Urinary bladder (tissue), 4 donors: ENCODE data around the gene ANO8. TPM values are rescaled to one million over a fixed set of nuclear protein-coding genes. Genes with fewer than 3 reads are reported as not detected.
"Not testable (repeated sequence)": the region's sequence is repeated elsewhere in the genome, so short reads cannot be mapped to it uniquely, and the experiment has no call there.

Source experiments
- DNase-seq: peaks from one replicate; pipeline ENCODE4 v3.0.0-alpha.2; 2015; ENCODE audit errors: extremely low spot score
- H3K27ac ChIP-seq: one replicate; pipeline ENCODE4 v1.5.1; 2013; ENCODE audit warnings: low read depth, mild to moderate bottlenecking, moderate library complexity
- H3K36me3 ChIP-seq: one replicate; pipeline ENCODE4 v1.6.1; 2013; ENCODE audit warnings: mild to moderate bottlenecking, moderate library complexity; ENCODE audit not compliant: insufficient read depth
- H3K4me1 ChIP-seq: one replicate; pipeline ENCODE4 v1.6.1; 2013; ENCODE audit warnings: mild to moderate bottlenecking, moderate library complexity; ENCODE audit not compliant: insufficient read depth
- H3K4me3 ChIP-seq: one replicate; pipeline ENCODE4 v1.5.1; 2013; ENCODE audit warnings: low read depth, low read length
- WGBS: extraction: QIAGEN DNeasy Blood & Tissue Kit; methylation state at CpG from one replicate; pipeline ENCODE4 v1.1.7; 2013; 5-methylcytosine and 5-hydroxymethylcytosine counted together
- polyA plus RNA-seq: library from polyadenylated mRNA; stranded (reverse); fragments of 200-250 nt; gene quantifications from one replicate; pipeline ENCODE4 v1.2.3, GENCODE V29; 2013
- total RNA-seq: library from RNA; depleted of rRNA; stranded (reverse); fragments of >200 nt; gene quantifications from one replicate; pipeline ENCODE4 v1.2.3, GENCODE V29; 2014
- donor health status: healthy with polysubstance abuse.
- donor health status: healthy.

Gene ANO8
- total and polyA plus RNA-seq, 2 donors, result 4.1 to 5.8 TPM

GRCh38 chr19:17289489-17289888 is 45.2 kb downstream of the ANO8 start:
- Histone ChIP-seq H3K27ac (no peak overlapping the region), H3K4me3 (no peak overlapping the region), H3K4me1 (no peaks in the 10 kb centered on the region), H3K36me3 (no peaks in the 10 kb centered on the region)
- WGBS, result 12% methylated on average over 22 of the region's 22 CpGs
- DNase-seq, result no peak

GRCh38 chr19:17286752-17287151 is 47.9 kb downstream of the ANO8 start:
- Histone ChIP-seq H3K36me3 (no peaks in the 10 kb centered on the region), H3K4me3 (no peak overlapping the region), H3K4me1 (no peaks in the 10 kb centered on the region), H3K27ac (no peak overlapping the region)
- 89% methylated on average over 9 of the region's 9 CpGs for WGBS
- DNase-seq, result no peak

DNA sequence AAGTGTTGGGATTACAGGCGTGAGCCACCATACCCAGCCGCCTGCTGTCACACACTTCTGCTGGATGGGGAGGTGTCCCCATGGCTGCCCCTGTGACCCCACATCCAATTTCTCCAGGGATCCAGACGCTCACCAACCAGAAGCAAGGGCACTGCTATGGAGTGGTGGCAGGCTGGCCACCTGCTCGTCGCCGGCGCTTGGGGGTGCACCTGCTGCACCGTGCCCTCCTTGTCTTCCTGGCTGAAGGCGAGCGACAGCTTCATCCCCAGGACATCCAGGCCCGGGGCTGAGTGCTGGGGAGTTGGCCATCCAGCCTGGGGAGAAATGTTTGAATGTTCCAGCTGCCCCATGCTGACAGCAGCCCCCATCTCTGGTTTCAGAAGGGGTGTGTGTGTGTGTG is 48.4 kb downstream of the ANO8 start:
- 94% methylated on average over 11 of the region's 11 CpGs for WGBS
- Histone ChIP-seq H3K36me3 (no peaks in the 10 kb centered on the region), H3K4me1 (no peaks in the 10 kb centered on the region), H3K27ac (no peak overlapping the region), H3K4me3 (no peak overlapping the region)
- no peak for DNase-seq

- no peaks in the 10 kb centered on the region for H3K36me3 ChIP-seq
- no peak for DNase-seq
- H3K4me3 ChIP-seq, result no peak overlapping the region
- no peaks in the 10 kb centered on the region for H3K4me1 ChIP-seq
- 92% methylated on average over 18 of the region's 18 CpGs for WGBS
- no peak overlapping the region for H3K27ac ChIP-seq
These were observed 49.1 kb downstream of the ANO8 start for GRCh38 chr19:17285415-17286135.

- Histone ChIP-seq H3K27ac (no peak overlapping the region), H3K36me3 (no peaks in the 10 kb centered on the region), H3K4me3 (no peak overlapping the region), H3K4me1 (no peaks in the 10 kb centered on the region)
- WGBS, result 91% methylated on average over 7 of the region's 7 CpGs
- no peak for DNase-seq
These were observed 51.1 kb downstream of the ANO8 start for GRCh38 chr19:17283504-17283996.

GRCh38 chr19:17282488-17283125 is 52.0 kb downstream of the ANO8 start:
- H3K4me1 ChIP-seq, result no peaks in the 10 kb centered on the region
- no peak overlapping the region for H3K27ac ChIP-seq
- no peaks in the 10 kb centered on the region for H3K36me3 ChIP-seq
- H3K4me3 ChIP-seq, result peak overlapping the region; percentile 6
- WGBS, result 2% methylated on average over 45 of the region's 45 CpGs
- no peak for DNase-seq

- no peak for DNase-seq
- H3K36me3 ChIP-seq, result no peaks in the 10 kb centered on the region
- H3K4me1 ChIP-seq, result no peaks in the 10 kb centered on the region
- peak within 1 kb of the TSS; percentile 6 for H3K4me3 ChIP-seq
- no peak within 1 kb of the TSS for H3K27ac ChIP-seq
- 6% methylated on average over 75 of the region's 75 CpGs for WGBS
These were observed 53.0 kb downstream of the ANO8 start, which contains the start of gene ANKLE1 for GRCh38 chr19:17281391-17282304. Gene ANKLE1 (plus strand): TSS chr19:17281901. CDS start chr19:17281921, 20 bp downstream.

- WGBS, result 94% methylated on average over 3 of the region's 3 CpGs
- no peak overlapping the region for H3K27ac ChIP-seq
- no peaks in the 10 kb centered on the region for H3K36me3 ChIP-seq
- H3K4me3 ChIP-seq, result no peak overlapping the region
- DNase-seq, result no peak
- no peaks in the 10 kb centered on the region for H3K4me1 ChIP-seq
These were observed 55.2 kb downstream of the ANO8 start for GRCh38 chr19:17279436-17279835.

DNA sequence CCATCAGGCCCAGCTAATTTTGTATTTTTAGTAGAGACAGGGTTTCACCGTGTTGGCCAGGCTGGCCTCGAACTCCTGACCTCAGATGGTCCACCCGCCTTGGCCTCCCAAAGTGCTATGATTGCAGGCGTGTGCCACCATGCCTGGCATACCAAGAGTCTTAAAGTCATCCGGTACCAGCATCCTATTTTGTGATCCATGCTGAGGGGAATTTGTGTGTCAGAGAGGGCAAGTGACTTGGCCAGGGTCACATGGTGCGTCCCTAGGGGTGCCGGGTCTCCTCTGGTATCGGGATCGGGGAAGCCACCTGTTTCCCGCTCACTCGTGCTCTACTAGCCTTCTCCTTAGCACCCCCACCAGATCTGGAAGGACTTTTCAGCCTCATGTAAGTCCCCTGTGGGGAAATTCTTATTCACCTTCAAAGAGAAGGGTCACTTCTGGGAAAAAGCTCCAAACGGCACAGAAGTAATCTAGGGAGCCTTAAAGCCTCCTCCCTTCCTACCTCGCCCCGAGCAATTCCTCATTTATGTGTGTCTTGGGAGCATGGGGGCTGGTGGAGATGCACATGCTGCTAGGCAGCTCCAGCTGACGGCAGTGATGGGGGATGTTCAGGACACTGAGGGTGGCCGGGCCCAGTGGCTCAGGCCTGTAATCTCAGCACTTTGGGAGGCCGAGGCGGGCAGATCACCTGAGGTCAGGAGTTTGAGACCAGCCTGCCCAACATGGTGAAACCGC is 59.0 kb downstream of the ANO8 start:
- Histone ChIP-seq H3K36me3 (peaks cover 3% of the 10 kb centered on the region), H3K4me3 (no peak overlapping the region), H3K27ac (no peak overlapping the region), H3K4me1 (no peaks in the 10 kb centered on the region)
- no peak for DNase-seq
- 89% methylated on average over 19 of the region's 19 CpGs for WGBS

DNA sequence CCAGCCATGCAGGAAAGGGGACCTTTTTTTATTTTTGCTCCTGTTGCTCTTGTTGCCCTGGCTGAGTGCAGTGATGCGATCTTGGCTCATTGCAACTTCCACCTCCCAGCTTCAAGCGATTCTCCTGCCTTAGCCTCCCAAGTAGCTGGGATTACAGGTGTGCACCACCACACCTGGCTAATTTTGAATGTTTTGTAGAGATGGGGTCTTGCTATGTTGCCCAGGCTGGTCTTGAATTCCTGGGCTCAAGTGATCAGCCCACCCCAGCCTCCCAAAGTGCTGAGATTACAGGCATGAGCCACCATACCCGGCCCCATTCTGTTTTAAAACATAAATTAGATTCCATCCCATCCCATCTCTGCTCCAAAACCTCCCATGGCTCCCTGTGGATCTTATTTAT is 59.8 kb downstream of the ANO8 start:
- not testable (repeated sequence) for H3K4me1 ChIP-seq, H3K36me3 ChIP-seq, H3K4me3 ChIP-seq, H3K27ac ChIP-seq, DNase-seq
- WGBS, result 98% methylated on average over 3 of the region's 3 CpGs
